ENCODE measurements around the gene RSPO4. TPM values are rescaled to one million over a fixed set of nuclear protein-coding genes. Genes with fewer than 3 reads are reported as not detected.

The RSPO4 gene
- total RNA-seq, 1 donor from 2014 or later: 5.7 TPM

DNA sequence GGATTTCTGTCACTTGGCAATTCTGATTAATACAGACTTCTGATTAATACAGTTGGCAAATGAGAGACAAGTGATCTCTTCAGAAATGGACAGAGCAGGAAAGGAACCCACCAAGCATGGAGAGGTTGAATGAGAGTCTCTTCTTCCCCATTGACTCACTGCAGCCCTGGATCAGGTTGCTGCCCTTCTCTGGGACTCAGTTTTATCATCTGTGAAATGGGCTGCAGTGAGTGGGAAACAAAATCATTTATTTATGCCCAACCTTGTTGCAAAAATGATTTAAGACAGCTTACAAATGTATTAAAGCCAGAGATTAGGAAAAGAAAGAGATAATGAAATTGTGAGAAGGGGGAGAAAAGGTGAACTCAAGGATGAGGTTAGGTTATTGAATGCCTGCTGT is 20.8 kb upstream of the RSPO4 start:
- TF ChIP-seq, protein P1, sequence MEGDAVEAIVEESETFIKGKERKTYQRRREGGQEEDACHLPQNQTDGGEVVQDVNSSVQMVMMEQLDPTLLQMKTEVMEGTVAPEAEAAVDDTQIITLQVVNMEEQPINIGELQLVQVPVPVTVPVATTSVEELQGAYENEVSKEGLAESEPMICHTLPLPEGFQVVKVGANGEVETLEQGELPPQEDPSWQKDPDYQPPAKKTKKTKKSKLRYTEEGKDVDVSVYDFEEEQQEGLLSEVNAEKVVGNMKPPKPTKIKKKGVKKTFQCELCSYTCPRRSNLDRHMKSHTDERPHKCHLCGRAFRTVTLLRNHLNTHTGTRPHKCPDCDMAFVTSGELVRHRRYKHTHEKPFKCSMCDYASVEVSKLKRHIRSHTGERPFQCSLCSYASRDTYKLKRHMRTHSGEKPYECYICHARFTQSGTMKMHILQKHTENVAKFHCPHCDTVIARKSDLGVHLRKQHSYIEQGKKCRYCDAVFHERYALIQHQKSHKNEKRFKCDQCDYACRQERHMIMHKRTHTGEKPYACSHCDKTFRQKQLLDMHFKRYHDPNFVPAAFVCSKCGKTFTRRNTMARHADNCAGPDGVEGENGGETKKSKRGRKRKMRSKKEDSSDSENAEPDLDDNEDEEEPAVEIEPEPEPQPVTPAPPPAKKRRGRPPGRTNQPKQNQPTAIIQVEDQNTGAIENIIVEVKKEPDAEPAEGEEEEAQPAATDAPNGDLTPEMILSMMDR (IDR thresholded peaks at IDR 0.05): no peak
- intact Hi-C loops (cut with DNase I): no loop called here
- H3K27me3 ChIP-seq (ENCODE audit: low read depth): peaks cover 3% of the 10 kb centered on the region

DNA sequence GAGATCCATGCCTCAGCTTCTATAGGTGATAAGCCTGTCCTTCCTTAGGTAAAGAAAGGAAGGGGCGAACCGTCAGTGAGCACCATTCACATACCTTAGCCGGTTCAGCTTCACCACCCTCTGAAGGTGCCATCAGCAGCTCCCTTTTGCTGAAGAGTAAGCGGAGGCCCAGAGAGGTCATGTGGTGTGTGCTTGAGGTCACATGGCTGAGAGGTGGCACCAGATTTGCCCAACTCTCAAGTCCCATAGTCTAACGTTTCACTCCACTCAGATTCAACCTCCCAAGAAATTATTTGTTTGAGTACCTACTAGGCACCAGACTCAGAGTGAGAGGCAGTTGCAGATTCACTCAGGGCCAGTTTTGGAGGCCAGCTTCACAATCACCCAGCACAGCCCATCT is 18.5 kb upstream of the RSPO4 start:
- Histone ChIP-seq H3K36me3 (no peaks in the 10 kb centered on the region), H3K4me1 (no peaks in the 10 kb centered on the region), H3K27ac (no peak overlapping the region), H3K4me3 (no peak overlapping the region), H3K9me3 (no peaks in the 10 kb centered on the region), H3K27me3 (ENCODE audit: low read depth) (no peaks in the 10 kb centered on the region)
- ATAC-seq (no peak), DNase-seq (no peak)
- intact Hi-C loops (cut with DNase I): no loop called here
- TF ChIP-seq, protein P1 (IDR thresholded peaks at IDR 0.05): no peak

More for the DNA sequence above, 20.8 kb upstream of the RSPO4 start:
- H3K4me1 ChIP-seq: no peaks in the 10 kb centered on the region
- H3K27ac ChIP-seq: no peak overlapping the region
- H3K9me3 ChIP-seq: no peaks in the 10 kb centered on the region
- DNase-seq (no peak), ATAC-seq (no peak)
- H3K4me3 ChIP-seq: no peak overlapping the region
- no peaks in the 10 kb centered on the region for H3K36me3 ChIP-seq

DNA sequence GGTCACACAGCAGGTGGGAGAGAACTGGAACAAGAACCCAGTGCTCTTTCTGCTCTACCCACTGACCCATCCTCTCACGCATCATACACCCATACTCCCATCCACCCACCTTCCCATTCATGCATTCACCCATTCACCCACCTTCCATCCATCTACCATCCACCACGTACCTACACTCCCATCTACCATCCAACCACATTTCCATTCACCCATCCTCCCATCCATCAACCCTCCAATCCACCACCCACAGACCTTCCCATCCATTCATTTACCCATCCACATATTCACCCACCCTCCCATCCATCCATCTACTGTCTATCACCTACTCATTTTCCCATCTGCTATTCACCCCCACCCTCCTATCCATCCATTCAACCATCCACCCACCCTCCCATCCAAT is 17.2 kb upstream of the RSPO4 start:
- no peaks in the 10 kb centered on the region for H3K4me1 ChIP-seq
- no peaks in the 10 kb centered on the region for H3K36me3 ChIP-seq
- intact Hi-C loops (cut with DNase I): no loop called here
- H3K27me3 ChIP-seq (ENCODE audit: low read depth): no peaks in the 10 kb centered on the region
- H3K9me3 ChIP-seq: no peaks in the 10 kb centered on the region
- no peak overlapping the region for H3K4me3 ChIP-seq
- H3K27ac ChIP-seq: no peak overlapping the region
- no peak for ATAC-seq
- DNase-seq: no peak
- TF ChIP-seq, protein P1 (IDR thresholded peaks at IDR 0.05): no peak

DNA sequence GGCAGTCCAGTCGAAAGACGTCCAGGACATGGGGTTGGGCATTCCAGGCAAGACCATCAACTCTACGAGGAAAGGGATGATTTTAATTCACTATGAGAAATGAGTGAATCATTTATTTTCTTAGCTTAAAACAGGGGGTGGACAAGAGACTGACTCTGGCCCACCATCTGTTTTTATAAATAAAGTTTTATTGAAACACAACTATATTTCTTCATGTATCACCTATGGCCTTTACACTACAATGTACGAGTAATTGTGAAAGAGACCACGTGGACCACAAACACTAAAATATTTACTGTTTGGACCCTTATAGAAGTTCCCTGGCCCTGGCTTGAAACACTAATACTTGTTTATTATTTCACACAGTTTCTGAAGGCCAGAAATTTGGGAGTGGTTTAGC is 15.6 kb upstream of the RSPO4 start:
- Histone ChIP-seq H3K27me3 (ENCODE audit: low read depth) (no peaks in the 10 kb centered on the region), H3K9me3 (no peaks in the 10 kb centered on the region), H3K27ac (no peak overlapping the region), H3K4me3 (no peak overlapping the region), H3K36me3 (no peaks in the 10 kb centered on the region), H3K4me1 (no peaks in the 10 kb centered on the region)
- intact Hi-C loops (cut with DNase I): no loop called here
- DNase-seq (no peak), ATAC-seq (no peak)
- TF ChIP-seq, protein P1 (IDR thresholded peaks at IDR 0.05): no peak

DNA sequence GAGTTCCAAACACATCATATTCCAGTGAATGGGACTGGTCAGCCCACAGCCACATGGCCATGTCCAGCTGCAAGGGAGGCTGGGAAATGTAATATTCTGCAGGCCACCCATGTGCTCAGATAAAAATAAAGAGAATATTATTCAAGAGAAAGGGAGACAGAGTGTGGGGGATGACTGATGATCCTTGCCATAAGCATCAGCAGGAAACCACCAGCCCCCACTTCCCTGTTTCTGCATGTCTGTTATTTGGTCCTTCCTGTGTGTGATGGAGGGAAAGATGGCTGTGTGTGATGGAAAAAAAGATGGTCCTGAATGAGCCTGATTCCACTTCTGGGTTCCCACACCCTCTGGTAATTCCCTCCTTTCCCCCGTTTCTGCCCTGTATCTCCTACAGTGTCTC is 13.1 kb upstream of the RSPO4 start:
- H3K36me3 ChIP-seq: no peaks in the 10 kb centered on the region
- no peaks in the 10 kb centered on the region for H3K9me3 ChIP-seq
- TF ChIP-seq, protein P1 (IDR thresholded peaks at IDR 0.05): no peak
- DNase-seq: no peak
- no peaks in the 10 kb centered on the region for H3K4me1 ChIP-seq
- no peaks in the 10 kb centered on the region for H3K27me3 ChIP-seq (ENCODE audit: low read depth)
- no peak overlapping the region for H3K4me3 ChIP-seq
- no peak overlapping the region for H3K27ac ChIP-seq
- intact Hi-C loops (cut with DNase I): no loop called here
- no peak for ATAC-seq

DNA sequence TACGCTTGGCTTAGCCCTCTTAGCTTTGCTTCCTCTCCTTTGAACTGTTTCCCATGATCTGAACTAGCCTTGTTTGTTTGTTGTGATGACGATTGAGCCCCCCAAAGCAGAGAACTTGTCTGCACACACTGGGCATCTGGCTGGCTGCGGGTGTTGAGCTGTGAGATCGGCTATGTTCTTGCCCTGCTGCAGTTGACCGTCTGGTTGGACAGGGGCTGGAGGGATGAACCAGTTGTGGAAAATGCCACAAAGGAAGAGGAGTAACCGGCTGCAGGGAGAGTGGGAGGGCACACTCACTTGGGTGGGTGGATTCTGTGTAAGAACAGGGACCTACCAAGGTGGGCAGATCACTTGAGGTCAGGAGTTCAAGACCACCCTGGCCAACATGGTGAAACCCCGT is 12.4 kb upstream of the RSPO4 start:
- H3K4me3 ChIP-seq: no peak overlapping the region
- no peak for DNase-seq
- TF ChIP-seq, protein P1 (IDR thresholded peaks at IDR 0.05): no peak
- intact Hi-C loops (cut with DNase I): no loop called here
- H3K9me3 ChIP-seq: no peaks in the 10 kb centered on the region
- no peaks in the 10 kb centered on the region for H3K27me3 ChIP-seq (ENCODE audit: low read depth)
- H3K4me1 ChIP-seq: no peaks in the 10 kb centered on the region
- H3K36me3 ChIP-seq: no peaks in the 10 kb centered on the region
- no peak for ATAC-seq
- H3K27ac ChIP-seq: no peak overlapping the region

Data from lower lobe of right lung (tissue), 2 donors.